HG03025 (cell line): ENCODE data around the gene MRGPRD.
"Not testable (repeated sequence)": the region's sequence is repeated elsewhere in the genome, so short reads cannot be mapped to it uniquely, and the experiment has no call there.

Source experiments
- ATAC-seq: cut with Tn5 transposase; IDR thresholded peaks from one replicate; pipeline ENCODE4 v1.9.1; 2021; ENCODE audit warnings: mild to moderate bottlenecking, moderate library complexity; ENCODE audit not compliant: unreplicated experiment, low FRiP score

The MRGPRD gene

DNA sequence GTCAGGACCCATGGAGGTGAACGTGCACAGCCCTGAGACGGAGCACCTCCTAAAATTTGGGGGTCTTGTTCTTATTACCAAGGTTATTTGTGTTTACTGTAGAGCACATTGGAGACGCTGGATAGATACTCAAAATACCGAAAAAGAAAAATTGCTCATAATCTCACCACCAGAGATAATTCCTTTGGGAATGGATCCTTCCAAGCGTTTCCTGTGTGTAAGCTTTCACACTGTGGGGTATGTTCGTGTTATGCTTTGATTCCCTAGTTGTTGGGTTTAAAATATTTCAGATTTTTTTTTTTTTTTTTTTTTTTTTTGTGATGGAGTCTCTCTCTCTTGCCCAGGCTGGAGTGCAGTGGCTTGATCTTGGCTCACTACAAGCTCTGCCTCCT lies 14.1 kb upstream of the MRGPRD start:
- no peak for ATAC-seq

DNA sequence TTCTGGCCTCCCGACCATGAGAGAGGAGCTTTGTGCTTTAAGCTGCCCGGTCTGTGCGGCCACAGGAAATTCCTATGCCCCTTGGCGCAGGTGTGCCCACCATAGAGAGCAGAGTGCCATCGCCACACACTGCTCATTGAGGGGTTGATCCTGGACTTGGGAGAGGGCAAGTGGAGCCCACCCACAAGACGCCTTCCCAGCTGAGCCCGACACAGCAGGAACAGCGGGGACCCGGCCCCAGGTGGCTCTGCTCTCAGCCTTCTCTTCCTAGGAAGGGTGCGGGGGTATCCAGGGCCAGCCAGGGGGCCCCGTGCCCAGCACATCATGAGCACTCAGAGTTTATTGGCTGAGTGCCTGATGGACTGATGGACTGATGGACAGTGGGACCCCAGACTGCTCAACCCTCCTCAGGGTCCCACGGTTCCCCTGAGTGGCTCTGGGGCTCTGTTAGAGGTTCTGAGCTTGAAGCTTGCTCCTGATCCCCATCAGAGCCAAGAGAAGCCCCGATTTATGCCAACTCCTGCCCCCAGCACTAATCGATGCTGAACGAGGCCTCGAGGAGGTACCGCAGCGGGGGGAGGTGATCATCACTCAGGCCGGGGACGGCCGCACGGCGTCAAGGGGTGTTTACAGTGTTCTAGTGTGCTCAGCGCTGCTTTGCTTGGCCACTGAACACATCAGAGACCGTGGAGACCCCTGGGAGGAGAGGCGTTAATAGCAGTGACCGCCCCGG lies 13.5 kb upstream of the MRGPRD start:
- no peak for ATAC-seq

DNA sequence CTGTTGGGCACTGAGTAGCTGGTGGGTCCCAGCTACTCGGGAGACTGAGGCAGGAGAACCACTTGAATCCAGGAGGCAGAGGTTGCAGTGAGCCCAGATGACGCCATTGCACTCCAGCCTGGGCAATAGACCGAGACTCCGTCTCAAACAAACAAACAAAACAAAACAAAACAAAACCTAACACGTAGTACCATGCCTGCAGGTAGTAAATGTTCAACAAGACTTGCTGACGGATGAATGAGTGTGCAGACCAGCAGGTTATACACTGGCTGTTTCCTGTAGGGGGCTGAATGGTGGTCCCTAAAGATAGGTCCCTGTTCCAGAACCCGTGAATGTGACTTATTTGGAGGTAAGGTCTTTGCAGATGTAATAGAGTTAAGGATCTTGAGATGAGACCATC lies 12.8 kb upstream of the MRGPRD start:
- ATAC-seq: no peak

DNA sequence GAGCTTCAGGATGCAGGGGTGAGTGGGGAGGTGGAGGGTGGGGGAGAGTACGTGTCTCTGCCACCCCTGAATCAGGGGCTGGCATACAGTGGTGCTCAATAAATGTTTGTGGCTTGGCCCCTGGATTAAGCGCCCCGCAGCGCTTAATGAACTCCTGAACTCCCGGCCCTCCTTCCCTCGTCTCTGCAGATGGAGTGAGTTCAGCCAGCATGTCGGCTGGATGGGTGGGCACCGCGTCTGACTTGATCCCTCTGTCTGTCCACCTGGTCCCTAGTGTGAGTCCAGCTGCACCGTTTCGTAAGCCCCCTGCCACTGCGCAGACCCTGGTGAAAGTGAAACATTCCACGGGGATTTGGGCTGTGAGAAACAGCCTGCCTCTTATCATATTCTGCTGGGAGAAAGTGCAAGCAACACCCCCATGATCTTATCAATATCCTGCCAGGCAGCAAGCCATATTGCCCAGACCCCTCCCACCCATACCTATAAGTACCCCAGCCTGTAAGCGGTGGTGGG lies 12.0 kb upstream of the MRGPRD start:
- no peak for ATAC-seq

DNA sequence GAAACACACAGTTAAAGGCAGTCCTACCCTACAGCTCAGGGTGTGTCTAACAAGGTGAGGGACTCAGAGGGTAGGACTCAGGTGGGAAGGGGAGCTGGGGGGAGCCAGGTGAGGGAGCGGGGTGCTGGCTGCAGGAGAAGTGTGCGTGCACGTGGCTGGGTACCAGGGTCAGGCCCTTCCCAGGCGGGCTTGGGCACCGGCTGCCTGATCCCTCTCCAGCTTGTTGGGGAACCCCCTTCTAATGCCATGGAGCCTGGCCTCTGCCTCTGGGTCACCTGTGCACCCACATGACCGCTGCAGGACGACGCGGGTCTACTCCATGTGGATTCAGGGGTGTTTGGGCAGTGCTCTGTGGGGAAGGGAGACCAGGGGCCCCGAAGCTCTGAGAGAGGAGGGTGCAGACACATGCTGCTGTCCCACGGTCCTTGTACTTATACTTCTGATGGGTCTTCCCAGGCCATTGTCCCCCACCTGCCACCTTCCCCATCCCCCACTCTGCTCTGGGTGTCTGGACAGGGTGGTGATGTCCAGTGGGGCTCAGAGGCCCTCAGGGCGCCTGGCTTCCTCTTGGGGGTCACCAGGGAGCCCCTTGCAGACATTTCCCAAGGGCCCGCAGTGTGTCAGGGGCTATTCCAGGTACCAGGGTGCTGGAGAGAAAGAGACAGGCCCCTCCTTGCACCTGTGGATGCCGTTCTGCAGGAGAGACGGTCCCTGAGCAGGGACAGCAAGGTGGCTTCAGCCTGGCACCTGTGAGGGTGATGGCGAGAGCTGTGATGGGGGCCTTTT lies 10.4 kb upstream of the MRGPRD start:
- ATAC-seq: no peak

DNA sequence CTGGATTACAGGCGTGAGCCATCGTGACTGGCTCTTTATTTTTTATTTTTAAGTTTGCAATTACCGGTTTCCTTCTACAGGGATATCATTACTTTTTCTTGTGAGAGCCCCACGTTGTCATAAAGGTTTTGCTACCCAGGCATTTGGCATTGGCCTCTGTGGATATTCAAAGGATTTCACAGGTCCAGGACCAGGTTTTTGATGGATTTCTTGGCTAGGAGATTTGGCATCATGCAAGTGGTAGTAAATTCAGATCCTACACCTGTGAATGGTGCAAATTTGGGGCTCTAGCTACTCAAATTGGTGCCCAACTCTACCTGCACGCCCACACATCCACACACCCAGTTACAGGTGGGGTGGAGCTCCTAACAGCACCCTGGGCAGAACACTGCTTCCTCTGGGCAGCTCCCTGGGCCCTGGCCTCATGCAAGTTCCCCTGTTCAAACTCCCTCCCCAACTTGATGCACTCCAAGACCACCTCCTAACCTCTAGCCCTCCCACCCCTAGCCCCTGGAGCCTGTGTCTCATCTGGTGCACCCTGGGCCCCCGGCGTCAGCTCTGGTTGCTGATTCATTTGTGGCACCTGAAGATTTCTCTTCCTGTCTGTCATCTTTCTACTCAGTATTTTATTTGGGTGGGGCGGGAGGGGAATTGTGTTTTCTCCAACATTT lies 9.3 kb upstream of the MRGPRD start:
- ATAC-seq: no peak

DNA sequence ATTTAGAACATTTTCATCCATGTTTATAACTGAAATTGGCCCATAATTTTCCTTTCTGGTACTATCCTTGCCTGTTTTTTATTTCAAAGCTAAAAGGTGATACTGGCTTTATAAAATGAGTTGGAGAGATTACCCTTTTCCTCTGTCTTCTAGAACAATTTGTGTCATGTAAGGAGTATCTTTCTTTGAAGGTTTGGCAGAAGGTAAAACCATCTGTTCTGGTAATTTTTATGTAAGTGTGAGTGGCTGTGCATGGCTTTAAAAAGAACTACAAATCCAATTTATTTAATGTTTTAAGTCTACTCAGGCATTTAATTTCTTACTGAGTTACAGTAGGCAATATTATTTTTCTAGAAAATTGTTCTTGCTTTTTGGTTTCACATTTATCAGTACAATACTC lies 7.7 kb upstream of the MRGPRD start:
- ATAC-seq: no peak

DNA sequence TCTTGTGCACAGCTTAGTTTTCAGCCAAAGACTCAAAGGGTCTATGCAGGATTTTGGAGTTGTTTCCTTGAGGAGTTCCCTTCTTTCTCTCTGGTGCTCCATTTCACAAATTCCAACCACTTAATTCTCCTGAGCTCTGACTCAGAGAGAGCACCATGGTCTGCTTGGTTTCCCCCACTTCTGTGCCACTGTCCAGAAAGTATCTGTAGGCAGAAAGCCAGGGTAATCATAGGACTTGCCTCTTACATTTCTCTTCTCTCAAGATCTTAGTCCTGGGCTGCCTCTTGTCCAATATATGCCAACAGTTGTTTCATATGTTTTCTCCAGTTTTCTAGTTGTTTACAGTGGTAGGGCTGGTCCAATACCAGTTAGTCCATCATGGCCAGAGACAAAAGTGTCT lies 6.4 kb upstream of the MRGPRD start:
- ATAC-seq: no peak

DNA sequence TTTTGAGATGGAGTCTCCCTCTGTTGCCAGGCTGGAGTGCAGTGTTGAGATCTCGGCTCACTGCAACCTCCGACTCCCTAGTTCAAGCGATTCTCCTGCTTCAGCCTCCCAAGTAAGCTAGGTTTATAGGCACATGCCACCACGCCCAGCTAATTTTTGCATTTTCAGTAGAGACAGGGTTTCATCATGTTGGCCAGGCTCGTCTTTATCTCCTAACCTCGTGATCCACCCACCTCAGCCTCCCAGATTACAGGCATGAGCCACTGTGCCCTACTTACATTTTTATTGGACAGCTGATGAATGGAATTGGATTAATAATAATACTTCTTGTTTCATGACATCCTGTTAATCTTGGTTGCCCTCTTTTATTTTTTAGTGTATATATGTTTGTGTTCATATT lies 3.0 kb upstream of the MRGPRD start:
- no peak for ATAC-seq

DNA sequence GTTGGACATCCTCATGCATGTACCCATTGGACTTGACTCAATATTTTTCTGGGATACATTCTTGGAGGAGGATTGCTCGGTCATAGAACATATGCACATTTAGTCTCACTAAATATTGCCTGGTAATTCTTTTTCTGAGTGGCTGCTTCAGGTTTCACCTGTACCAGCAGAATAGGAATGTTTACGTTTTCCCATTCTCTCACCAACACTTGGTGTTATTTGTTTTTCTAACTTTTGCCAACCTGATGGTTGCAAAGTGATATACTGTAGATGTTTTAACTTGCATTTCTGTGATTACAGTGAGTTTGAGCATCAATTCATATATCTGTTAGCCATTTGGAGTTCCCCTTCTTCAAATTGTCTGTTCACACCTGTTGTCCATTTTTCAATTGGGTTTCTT lies 1.3 kb upstream of the MRGPRD start:
- no peak for ATAC-seq

DNA sequence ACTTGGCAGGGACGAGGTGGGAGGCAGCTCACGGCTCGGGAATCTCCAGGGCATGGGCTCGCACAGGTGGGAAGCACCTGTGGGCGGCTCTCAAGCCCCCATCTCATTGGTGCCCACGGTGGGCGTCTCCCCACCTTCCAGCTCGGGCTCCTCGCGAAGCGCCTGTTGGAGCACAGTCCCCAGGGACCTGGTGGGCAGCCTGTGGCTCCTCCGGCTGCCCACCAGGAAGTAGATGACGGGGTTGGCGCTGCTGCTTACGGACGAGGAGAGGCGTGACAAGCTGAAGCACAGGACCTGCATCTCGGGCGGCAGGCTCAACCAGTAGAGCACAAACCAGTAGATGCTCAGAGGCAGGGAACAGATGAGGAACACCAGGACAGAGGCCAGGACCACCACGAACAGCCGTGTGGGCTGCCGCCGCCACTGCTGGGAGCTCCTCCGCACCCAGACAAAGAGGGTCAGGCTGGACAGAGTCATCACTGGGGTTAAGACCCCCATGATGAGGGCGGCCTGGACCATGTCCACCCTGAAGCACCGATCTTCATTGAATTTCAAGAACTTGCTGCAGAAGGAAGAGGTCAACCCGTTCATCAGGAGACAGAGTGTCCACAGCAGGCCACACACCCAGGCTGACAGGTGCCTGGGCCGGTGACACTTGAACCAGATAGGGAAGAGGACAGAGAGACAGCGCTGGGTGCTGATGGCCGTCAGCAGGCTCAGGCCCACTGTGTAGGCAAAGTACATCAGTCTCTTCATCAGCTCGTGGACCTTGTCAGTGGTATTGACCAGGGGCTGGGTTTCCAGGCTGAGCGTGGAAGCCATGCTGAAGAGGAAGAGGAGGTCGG lies 633 bp downstream of the MRGPRD start:
- no peak for ATAC-seq

DNA sequence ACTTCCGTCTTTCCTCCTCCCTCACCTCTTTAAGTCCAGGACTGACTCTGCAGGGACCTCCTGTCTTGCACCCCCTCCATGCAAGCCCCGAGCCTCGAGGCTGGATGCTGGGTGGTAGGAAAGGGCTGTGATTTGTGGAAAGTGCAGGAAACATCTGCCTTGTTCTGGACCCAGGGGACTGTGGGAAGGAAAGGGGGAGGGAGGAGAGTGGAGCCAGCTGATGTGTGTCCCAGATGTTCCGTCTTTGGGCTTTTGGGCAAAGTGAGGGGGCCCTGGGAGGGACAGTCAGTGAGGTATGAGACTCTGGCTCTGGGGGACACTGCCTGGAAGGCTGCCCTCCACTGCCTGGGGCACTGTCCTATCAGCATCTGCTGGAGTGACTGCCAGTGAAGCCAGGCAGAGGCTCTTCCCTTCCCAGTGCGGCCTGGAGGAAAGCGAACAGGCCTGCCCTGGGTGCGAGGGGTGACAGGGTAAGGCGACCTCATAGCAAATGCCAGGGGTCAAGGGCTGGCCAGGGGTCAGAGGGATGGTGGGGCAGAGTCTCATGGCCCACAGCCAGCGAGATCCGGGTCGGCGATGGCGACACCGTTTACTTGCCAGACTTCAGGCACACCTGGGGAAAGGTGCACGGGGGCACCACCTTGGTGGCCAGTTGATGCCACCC lies 1.7 kb downstream of the MRGPRD start:
- no peak for ATAC-seq

DNA sequence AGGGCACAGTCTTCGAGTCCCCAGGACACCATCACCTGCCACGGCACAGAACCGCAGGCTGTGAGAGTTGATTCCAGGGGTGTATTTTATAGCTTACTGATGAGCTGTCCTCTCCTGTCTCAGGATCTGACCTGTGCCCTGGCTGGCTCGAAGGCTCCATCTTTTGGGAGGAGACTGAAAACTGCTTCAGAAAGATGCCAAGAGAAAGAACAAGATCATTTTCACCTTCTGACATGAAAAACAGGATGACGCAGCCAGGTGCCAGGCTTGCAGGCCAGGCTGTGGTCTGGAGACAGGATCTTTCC lies 2.2 kb downstream of the MRGPRD start:
- no peak for ATAC-seq

DNA sequence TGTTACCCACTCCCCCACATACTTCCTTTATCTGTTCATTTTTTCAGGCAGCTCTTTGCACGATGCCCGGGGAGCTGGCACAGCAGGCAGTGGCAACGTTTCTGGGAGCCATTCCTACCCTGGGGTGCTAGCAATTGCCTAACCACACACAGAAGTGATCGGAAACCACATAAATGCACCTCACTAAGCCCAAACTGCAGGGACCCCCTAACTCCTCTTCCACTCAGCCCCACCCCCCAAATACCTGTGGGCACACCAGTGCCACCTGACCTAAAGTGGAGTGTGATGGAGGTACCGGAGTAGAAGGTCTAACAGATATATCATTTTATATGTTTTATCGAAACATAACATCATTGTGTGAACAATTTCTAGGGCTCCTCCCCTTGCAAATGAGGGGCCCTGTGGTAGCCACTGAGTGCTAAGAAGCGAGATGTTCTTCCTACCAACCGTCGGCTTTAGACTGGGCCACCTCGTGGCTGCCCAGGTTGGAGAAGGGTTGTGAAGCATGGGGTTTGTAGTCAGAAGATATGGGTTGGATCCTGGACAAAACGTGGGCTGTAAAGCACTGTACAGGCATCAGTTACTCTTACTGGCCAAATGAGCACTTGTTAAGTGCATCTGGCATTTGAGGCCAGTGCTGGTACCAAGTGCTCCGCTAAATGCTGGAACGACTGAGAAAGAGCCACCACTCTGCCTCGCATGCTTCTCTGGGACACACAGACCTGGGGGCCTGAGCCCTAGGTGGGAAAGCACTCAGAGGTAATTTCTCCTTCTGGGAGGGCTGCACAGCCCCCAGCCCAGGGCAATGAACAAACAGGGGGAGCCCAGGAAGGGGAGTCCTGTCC lies 2.8 kb downstream of the MRGPRD start:
- ATAC-seq: no peak

DNA sequence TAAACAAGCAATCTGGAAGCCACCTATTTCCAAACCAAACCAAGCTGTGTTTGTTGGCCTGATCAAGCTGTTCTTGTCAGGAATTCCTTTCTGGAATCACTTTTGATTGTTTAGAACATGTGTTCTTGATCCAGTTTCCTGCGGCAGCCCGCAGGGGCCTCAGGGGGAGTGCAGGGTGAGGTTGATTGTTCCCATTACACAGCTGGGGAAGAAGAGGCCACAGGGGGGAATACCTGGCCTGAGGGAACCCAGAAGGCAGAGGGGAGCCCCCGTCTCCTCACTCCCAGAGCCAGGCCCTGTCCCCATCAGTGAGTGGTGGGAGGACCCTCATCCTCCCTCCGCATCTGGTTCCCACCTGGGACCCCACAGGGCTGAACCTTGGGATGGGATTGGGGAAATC lies 4.2 kb downstream of the MRGPRD start:
- no peak for ATAC-seq

DNA sequence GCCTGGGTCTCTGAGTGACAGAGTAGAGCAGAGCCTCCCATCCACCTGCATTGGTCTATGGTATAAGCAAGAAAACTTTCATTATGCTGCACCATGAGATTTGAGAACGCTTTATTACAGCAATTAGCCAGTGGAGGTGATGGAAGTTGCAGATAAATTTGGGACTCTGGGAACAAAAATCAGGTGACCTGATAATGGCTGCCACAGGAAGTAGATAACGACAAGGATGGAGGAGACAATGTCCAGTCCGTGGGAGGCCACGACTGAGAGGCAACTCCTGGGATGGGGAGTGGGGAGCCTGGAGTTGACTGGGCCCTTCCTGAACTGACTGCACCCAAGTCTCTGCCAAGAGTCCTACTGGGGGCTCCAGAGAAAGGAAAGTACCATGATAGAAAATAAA lies 4.7 kb downstream of the MRGPRD start:
- no peak for ATAC-seq

DNA sequence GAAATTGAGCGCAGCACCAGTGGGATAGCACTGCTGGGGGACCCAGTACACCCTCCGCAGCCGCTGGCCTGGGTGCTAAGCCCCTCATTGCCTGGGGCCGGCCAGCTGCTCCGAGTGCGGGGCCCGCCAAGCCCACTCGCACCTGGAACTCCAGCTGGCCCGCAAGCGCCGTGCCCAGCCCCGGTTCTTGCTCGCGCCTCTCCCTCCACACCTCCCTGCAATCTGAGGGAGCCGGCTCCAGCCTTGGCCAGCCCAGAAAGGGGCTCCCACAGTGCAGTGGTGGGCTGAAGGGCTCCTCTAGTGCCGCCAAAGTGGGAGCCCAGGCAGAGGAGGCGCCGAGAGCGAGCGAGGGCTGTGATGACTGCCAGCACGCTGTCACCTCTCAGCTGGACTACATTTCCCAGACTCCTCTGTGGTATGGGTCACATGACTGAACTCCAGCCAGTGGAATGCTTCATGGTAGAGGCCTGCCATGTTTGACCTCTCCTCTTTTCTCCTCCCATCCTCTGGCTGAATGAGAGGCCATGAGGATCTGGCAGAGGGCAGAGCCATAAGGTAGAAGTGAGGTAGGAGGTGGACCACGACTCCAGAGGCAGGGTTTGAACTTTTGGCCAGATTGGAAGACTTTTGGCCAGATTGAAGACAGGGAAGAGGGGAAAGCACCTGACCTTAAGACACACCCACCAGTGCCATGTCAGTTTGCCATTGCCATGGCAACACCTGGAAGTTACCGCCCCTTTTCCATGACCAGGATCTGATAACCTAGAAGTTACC lies 6.2 kb downstream of the MRGPRD start:
- ATAC-seq: no peak

DNA sequence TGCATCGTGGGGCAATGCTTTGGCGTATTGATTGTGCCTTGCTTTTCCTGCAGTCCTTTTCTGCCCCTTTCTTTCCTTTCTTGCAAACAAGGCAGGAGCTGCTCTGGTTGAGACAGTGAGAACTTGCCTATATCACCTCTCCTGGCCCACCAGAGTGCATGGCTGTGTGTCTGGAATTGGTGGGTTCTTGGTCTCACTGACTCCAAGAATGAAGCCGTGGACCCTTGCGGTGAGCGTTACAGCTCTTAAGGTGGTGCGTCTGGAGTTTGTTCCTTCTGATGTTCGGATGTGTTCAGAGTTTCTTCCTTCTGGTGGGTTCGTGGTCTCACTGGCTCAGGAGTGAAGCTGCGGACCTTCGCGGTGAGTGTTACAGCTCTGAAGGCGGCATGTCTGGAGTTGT lies 7.1 kb downstream of the MRGPRD start:
- not testable (repeated sequence) for ATAC-seq

DNA sequence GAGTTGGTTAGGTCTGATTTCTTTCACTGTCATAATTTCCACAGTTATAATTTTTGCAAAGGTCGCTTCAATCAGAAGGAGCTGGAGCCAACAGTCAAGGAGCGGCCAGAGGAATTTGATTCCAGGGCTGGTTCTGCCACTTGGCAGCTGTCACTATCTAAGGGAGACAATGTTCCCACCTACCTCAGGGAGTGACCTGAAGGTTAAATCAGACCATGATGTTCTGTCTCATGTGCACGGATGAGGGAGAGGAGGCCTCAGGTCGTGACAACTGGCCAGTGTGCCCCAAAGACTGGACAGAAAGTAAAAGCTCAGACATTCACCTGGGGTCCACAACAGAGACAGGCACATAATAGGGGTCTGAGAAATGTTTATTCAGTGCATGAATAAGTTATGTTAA lies 7.6 kb downstream of the MRGPRD start:
- ATAC-seq: no peak
